ENCODE measurements around the gene FHIT.

GRCh38 chr3:61200270-61200669, 51.0 kb downstream of the FHIT start:
- TF ChIP-seq POLR2A (IDR thresholded peaks at IDR 0.05; ENCODE audit: low read length) (no peak), GATA1 (IDR thresholded peaks at IDR 0.05; ENCODE audit: low read depth, low read length) (no peak)

Measured in erythroblast (primary cell).